ENCODE measurements around the gene POU6F2. TPM values are rescaled to one million over a fixed set of nuclear protein-coding genes. Genes with fewer than 3 reads are reported as not detected.

POU6F2 gene
- total RNA-seq, 1 donor from 2014 or later = 0.08 TPM

- peak; percentile 8 for ATAC-seq
Observed at GRCh38 chr7:39260279-39260844, 282.7 kb downstream of the POU6F2 start.

DNA sequence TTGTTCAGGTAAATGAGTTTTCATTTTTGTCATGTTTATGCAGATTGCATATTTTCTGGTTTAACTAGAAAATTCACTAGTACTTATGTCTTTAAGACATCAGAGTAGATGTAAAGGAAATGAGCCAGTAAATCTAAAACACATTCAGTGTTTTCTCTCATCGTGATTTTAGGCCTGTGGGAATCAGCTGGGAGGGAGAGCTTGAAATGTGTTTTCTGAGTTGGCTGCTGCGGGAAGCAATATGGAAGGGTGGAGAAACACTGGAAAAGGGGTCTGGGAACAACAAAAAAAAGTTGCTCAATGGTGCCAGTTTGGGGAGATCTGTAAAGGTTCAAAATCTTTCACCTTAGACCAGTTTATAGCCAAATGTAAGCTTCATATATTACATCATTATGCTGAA is 284.1 kb downstream of the POU6F2 start:
- ATAC-seq = no peak

- ATAC-seq = no peak
Observed at GRCh38 chr7:39265641-39266591, 288.2 kb downstream of the POU6F2 start.

GRCh38 chr7:39269034-39269433 is 291.3 kb downstream of the POU6F2 start:
- no peak for ATAC-seq

DNA sequence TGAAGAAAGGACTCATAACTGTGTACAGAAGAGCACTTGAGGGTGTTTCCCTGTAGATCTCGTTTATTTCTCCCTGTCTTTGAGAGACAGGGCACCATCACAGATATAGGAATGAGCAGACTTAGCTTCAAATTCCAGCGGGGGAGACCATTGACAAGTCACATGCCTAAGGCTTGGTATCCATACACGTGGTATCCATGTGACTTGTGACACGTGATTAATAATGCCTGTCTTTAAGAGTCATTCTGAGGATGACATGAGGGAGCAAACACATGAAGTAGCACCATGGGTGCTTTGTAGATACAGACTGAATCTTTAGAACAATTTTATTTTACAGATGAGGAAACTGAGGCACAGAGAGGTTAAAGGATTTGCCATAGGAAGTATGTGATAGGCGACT is 292.3 kb downstream of the POU6F2 start:
- no peak for ATAC-seq

DNA sequence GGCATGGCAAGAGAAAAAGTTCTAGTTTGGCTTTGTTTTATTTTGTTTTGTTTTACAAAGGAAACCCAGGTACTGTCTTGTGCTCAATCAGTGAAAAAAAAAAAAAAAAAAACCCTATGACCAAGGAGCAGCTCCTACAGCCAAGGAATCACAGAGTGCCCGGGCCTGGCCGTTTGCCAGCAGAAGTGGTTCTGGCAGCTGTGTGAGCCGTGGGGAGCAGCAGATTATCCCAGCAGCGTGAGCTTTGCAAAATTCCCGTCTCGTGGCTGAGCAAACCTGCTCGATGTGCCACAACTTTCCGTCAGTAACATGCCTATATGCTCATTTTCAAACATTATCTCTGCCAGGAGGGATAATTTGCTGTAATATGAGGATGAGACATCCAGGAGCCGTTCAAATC is 293.7 kb downstream of the POU6F2 start:
- no peak for ATAC-seq

DNA sequence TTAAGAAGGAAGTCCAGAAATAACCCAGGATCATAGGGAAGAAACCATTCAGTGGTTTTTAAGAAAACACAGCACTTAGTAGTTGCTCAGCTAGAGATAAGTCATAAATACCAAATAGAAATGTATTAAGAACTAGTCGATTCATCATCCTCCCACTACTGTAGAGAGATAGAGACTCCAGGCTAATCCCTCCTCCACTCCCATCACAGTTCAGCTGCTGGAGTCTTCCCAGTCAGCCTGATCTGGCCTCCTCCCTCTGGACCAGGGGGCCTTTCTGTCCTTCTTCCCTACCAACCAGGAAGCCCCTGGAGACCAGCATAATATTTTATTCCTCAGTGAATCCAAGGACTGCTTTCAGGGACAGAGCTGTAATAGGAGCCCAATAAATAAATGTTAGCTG is 294.4 kb downstream of the POU6F2 start:
- no peak for ATAC-seq

DNA sequence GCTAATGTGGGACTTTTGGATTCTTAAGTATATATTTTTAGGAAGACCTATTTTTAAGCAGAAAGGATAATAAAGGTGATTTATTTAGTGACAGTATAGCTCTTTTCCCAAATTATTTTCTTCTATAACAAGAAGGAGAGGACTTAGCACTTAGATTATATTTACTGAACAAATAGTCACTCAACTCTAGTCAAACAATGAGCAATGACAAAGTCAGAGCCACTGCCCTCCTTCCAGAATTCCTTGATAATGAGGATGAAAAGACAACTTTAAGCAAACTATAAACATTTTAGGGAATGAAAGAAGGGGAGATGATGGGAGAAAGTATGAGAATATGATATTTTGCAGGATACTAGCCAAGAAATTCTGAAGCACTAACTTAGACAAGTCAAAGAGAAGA is 295.0 kb downstream of the POU6F2 start:
- no peak for ATAC-seq

DNA sequence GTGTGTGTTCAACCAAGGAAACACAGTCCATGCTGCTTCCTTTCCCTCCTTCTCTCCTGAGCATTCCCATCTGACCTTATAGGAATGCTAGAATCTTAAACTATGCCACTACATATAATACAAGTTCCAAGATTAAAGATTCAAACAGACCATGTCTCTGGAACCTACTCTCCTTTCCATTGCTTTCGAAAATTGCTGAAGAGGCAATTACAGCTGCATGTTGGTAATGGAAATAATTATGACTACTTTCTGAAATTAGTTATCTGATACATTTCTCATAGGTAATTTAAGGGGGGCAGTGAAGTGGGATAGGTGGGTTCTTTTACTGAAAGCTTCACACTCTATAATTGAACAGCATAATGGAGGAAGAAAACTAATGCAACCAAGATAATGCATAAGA is 302.6 kb downstream of the POU6F2 start:
- ATAC-seq = no peak

GRCh38 chr7:39285256-39285655 is 307.5 kb downstream of the POU6F2 start:
- no peak for ATAC-seq

DNA sequence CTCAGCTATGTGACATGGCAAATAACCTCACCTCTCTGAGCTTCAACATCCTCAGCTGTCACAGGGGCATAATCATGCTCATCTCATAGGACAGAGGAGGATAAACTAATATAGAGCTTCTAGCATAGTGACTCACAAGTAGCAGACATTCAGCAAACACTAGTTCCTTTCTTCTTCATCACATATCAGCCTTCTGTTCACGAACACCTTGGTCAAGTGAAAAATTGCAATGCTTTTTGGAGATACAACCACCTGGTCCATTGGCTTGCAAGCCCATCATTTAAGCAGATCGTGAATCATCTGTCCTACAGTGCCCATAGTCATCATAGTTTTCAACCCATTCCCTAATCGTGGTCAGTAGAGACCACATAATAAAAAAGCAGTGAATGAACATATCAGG is 310.6 kb downstream of the POU6F2 start:
- ATAC-seq = no peak

- ATAC-seq = no peak
Observed at GRCh38 chr7:39291628-39292410, 314.1 kb downstream of the POU6F2 start.

DNA sequence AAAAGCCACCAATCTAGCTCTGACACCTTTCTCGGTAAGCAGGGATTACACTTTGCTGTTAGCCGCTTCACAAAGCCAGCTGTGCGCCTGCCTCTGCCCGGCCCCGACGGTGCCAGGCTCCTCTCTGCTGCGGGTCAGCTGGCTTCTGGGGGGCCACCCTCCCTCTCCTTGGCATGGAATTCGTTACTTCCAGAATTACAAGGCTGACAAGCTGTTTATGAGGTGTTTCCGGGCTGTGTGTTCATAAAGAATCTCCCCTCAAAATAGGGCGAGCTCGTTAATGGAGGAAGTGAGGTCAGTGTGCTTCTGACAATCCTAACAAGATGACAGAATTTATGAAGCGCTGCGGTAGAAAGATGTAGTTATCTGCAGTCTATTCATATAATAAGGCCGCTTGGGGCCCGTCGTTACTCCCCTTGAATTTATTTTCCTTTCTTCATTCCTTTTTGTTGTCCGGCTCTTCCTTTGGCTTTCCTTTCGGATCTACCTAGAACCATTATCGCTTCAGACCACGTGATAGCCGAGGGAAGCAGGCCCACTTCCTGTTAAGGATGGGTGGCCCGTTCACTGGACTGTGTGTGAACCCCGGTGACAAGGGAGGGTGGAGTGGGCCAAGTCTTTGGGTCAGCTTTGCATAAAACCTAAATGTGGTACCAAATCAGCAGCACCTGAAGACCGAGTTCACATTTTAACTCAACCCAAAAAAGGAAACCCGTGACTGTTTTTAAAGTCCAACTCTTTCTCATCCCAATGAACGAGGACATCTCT is 315.5 kb downstream of the POU6F2 start:
- no peak for ATAC-seq

DNA sequence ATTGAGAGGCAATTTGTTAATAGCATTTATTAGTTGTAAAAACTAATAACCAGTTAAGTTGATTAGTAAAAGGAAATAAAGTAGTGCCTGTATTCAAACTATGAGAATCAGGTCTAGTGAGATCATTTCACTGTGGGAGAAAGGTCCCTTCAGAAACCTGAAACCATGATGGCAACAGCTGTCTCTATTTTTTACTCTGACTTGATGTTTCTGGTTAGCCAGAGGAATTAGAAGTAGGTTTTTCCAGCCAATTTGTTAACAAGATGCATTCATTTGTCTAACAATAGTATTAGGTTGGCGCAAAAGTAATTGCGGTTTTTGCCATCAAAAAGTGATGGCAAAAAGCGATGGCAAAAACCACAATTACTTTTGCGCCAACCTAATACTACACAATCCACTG is 316.3 kb downstream of the POU6F2 start:
- ATAC-seq = no peak

- no peak for ATAC-seq
Observed at GRCh38 chr7:39295796-39296195, 318.1 kb downstream of the POU6F2 start.

GRCh38 chr7:39299695-39300094 is 322.0 kb downstream of the POU6F2 start:
- ATAC-seq = no peak

DNA sequence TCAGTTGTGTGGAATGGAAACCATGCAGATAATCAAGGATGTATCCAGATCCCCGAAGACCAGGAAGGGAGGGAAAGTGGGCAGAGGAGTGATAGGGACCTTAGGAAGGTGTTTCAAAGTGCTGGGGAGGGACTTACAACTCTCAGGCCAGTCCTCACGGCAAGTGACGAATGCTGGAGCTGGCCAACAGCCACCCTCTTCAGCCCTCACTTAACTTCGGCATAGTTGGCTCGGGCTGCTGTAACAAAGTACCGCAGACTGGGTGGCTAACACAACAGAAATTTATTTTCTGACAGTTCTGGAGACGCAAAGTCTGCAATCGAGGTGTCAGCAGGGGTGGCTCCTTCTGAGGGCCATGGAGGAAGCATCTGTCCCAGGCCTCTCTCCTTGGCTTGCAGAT is 322.6 kb downstream of the POU6F2 start:
- ATAC-seq = no peak

DNA sequence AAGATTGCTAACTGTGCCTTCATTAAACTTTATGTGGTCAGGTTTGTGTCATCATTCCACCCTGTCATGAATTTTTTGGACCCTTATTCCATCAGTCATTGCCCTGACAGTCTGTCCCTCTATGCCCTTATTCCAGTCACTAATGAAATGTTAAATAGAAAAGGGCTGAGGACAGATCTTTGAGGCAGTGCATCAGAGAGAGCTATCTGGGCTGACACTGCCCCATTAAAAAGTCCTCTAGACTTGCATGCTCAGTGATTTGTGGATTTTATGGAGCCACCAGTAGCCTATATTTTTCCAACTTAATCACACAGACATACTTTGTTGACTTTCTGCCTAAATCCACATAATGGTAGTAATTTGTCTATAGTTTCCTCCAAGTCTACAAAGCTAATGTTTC is 323.8 kb downstream of the POU6F2 start:
- ATAC-seq = no peak

DNA sequence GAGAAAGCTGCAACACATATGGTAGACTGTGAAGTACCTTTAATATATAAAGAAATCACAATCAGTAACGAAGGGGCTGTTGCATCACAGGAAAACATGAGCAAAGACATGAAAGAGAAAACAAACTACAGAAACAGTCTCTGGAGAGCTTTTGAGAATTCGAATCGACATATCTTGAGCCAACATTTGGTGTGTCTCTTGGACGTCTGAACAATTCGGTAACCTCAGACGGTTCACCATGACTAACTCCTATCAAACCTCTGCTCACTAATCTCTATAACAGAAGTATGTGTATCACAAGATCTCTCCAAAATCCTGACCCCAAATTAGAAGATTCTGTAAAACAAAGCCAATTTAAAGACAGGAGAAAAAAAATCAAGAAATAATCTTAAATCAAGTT is 326.5 kb downstream of the POU6F2 start:
- no peak for ATAC-seq

- no peak for ATAC-seq
Observed at GRCh38 chr7:39304668-39305405, 327.1 kb downstream of the POU6F2 start.

GRCh38 chr7:39306016-39306570 is 328.4 kb downstream of the POU6F2 start:
- no peak for ATAC-seq

GRCh38 chr7:39310699-39311098 is 333.0 kb downstream of the POU6F2 start:
- no peak for ATAC-seq

Data from esophagus mucosa (tissue), 1 donor.